ENCODE data around the gene TSPAN9. TPM values are rescaled to one million over a fixed set of nuclear protein-coding genes. Genes with fewer than 3 reads are reported as not detected.
A peak's percentile ranks its signal among the peaks of the same experiment; 100 is the strongest.

Gene TSPAN9
- total and polyA plus RNA-seq, 4 donors: 17.4 to 62.9 (median 34.2) TPM

DNA sequence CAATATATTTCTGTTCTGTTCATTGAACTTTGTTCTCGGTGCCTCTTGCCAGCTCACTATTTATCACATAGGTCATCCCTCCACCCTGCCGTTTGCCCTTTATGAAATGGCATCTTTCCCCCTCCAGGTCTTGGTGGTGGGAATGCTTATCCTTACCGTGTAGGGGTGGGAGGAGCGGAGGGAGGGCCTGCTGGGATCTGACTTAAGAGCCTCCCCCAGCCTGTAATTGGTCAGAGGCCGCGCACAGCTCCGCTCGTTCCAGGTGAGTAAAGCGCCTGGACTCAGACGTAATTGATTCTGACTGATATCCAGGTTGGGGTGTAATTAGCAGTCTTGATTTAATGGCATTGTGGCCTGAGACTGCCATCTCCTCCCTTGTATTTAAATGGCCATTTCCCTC, 185.3 kb downstream of the TSPAN9 start:
- Histone ChIP-seq H3K9me3 (ENCODE audit: control insufficient read depth in 4 of 4, low read length in 3 of 4) (no peaks in the 10 kb centered on the region), H3K4me3 (ENCODE audit: low read depth in 1 of 3, low read length in 3 of 3) (no peak overlapping the region), H3K36me3 (ENCODE audit: control insufficient read depth in 4 of 4, insufficient read depth in 3 of 4, low read depth in 1 of 4, low read length in 3 of 4) (peaks cover 0 to 12% (median 5%) of the 10 kb centered on the region in 4 donors), H3K4me1 (ENCODE audit: control insufficient read depth in 4 of 4, insufficient read depth in 4 of 4, low read length in 3 of 4) (peaks cover 13 to 46% (median 41%) of the 10 kb centered on the region in 4 donors), H3K27me3 (ENCODE audit: control insufficient read depth in 4 of 4, insufficient read depth in 4 of 4, low read length in 3 of 4) (no peaks in the 10 kb centered on the region), H3K9ac (ENCODE audit: low read depth in 1 of 2, low read length in 2 of 2) (no peak overlapping the region), H3K27ac (ENCODE audit: low read depth in 1 of 2, low read length in 2 of 2) (peak overlapping the region; percentile 63 to 73)
- TF ChIP-seq, protein P1, sequence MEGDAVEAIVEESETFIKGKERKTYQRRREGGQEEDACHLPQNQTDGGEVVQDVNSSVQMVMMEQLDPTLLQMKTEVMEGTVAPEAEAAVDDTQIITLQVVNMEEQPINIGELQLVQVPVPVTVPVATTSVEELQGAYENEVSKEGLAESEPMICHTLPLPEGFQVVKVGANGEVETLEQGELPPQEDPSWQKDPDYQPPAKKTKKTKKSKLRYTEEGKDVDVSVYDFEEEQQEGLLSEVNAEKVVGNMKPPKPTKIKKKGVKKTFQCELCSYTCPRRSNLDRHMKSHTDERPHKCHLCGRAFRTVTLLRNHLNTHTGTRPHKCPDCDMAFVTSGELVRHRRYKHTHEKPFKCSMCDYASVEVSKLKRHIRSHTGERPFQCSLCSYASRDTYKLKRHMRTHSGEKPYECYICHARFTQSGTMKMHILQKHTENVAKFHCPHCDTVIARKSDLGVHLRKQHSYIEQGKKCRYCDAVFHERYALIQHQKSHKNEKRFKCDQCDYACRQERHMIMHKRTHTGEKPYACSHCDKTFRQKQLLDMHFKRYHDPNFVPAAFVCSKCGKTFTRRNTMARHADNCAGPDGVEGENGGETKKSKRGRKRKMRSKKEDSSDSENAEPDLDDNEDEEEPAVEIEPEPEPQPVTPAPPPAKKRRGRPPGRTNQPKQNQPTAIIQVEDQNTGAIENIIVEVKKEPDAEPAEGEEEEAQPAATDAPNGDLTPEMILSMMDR (IDR thresholded peaks at IDR 0.05; ENCODE audit: low read depth, low read length, missing input control): no peak
- TF ChIP-seq NR2F2 (IDR thresholded peaks at IDR 0.05): no peak
- TF ChIP-seq GABPA (IDR thresholded peaks at IDR 0.05 in 1 of 2, conservative IDR thresholded peaks at IDR 0.05 in 1 of 2): no peak
- no peak for TF ChIP-seq FOXA1 (IDR thresholded peaks at IDR 0.05)
- TF ChIP-seq RXRA (IDR thresholded peaks at IDR 0.05): no peak
- no peak for DNase-seq (ENCODE audit: low spot score)
- WGBS: 35% methylated on average over 10 of the region's 10 CpGs

DNA sequence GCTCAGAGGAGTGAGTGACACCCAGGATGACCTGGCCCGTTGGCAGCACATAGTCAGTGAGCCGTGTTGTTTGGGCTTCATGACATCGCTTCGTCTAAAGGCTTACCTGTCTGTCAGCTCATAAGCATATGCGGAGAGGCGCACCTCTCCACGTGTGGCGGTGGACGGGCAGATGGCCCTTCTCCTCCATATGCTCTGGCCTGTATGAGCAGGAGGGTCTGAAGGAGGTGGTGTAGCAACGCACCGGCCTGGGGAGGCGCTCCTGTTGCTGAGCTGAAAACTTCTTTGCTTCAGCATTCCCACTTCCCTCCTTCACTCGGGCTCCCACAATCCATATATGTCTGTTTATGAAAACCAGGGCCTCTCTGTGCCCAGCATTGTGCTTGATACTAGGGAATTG, 186.1 kb downstream of the TSPAN9 start:
- TF ChIP-seq EGR1 (IDR thresholded peaks at IDR 0.05; ENCODE audit: low read depth in 2 of 2) (no peak), GABPA (IDR thresholded peaks at IDR 0.05 in 1 of 2, conservative IDR thresholded peaks at IDR 0.05 in 1 of 2) (no peak), SP1 (IDR thresholded peaks at IDR 0.05) (no peak), HNF4A (conservative IDR thresholded peaks at IDR 0.05) (no peak), FOXA2 (IDR thresholded peaks at IDR 0.05) (no peak), NR2F2 (IDR thresholded peaks at IDR 0.05) (no peak), TAF1 (conservative IDR thresholded peaks at IDR 0.05) (no peak), RXRA (IDR thresholded peaks at IDR 0.05) (no peak)
- TF ChIP-seq, protein P2, sequence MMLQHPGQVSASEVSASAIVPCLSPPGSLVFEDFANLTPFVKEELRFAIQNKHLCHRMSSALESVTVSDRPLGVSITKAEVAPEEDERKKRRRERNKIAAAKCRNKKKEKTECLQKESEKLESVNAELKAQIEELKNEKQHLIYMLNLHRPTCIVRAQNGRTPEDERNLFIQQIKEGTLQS (IDR thresholded peaks at IDR 0.05): no peak
- TF ChIP-seq, protein P3, sequence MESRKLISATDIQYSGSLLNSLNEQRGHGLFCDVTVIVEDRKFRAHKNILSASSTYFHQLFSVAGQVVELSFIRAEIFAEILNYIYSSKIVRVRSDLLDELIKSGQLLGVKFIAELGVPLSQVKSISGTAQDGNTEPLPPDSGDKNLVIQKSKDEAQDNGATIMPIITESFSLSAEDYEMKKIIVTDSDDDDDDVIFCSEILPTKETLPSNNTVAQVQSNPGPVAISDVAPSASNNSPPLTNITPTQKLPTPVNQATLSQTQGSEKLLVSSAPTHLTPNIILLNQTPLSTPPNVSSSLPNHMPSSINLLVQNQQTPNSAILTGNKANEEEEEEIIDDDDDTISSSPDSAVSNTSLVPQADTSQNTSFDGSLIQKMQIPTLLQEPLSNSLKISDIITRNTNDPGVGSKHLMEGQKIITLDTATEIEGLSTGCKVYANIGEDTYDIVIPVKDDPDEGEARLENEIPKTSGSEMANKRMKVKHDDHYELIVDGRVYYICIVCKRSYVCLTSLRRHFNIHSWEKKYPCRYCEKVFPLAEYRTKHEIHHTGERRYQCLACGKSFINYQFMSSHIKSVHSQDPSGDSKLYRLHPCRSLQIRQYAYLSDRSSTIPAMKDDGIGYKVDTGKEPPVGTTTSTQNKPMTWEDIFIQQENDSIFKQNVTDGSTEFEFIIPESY (IDR thresholded peaks at IDR 0.05): no peak
- no peak overlapping the region for H3K4me3 ChIP-seq (ENCODE audit: low read depth in 1 of 3, low read length in 3 of 3)
- WGBS: 90% methylated on average over 13 of the region's 13 CpGs
- H3K27me3 ChIP-seq (ENCODE audit: control insufficient read depth in 4 of 4, insufficient read depth in 4 of 4, low read length in 3 of 4): no peaks in the 10 kb centered on the region
- no peak overlapping the region for H3K9ac ChIP-seq (ENCODE audit: low read depth in 1 of 2, low read length in 2 of 2)
- peaks cover 13 to 46% (median 41%) of the 10 kb centered on the region in 4 donors for H3K4me1 ChIP-seq (ENCODE audit: control insufficient read depth in 4 of 4, insufficient read depth in 4 of 4, low read length in 3 of 4)
- DNase-seq (ENCODE audit: low spot score): no peak
- H3K9me3 ChIP-seq (ENCODE audit: control insufficient read depth in 4 of 4, low read length in 3 of 4): no peaks in the 10 kb centered on the region
- H3K27ac ChIP-seq (ENCODE audit: low read depth in 1 of 2, low read length in 2 of 2): no peak overlapping the region
- H3K36me3 ChIP-seq (ENCODE audit: control insufficient read depth in 4 of 4, insufficient read depth in 3 of 4, low read depth in 1 of 4, low read length in 3 of 4): peaks cover 0 to 12% (median 6%) of the 10 kb centered on the region in 4 donors

Data from liver (tissue), 9 donors.